NCI-H510A (cell line): ENCODE results near the gene GNAZ.

Experiments
- DNase-seq: peaks from one replicate; lab custom pipeline; 2025; lab: John Stamatoyannopoulos, UW

Gene GNAZ

DNA sequence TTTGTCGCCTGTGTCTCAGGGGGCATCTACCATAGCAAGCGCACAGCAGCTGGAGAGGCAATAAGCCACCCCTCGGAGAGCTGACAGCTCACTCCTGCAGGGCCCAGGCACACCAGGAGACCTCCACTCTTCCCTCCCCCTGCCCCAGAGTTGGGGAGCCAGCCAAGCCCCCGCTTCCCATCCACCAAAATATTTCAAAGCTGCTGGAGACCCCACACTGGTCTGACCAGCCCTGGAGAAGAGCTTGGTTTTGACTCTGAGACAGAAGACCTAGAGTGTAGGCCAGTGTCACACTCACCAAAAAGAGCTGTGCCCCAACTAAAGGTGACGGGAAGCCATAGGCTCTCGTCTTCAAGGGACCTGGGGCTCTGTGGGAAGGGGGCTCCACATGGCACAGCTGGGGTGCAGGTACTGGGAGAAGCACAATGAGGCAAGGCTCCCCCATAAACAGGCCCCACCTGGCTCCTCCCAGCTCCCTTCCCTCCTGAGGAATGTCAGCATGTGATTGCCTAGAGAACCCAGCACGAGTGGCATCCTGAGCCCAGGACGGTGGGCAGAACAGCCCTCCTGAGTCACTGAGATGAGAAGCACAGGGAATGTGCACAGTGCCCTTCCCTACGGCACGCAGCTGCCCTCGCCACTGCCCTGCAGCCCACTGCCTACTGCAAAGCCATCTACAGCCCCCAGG is 5.8 kb upstream of the GNAZ start:
- DNase-seq, result no peak

DNA sequence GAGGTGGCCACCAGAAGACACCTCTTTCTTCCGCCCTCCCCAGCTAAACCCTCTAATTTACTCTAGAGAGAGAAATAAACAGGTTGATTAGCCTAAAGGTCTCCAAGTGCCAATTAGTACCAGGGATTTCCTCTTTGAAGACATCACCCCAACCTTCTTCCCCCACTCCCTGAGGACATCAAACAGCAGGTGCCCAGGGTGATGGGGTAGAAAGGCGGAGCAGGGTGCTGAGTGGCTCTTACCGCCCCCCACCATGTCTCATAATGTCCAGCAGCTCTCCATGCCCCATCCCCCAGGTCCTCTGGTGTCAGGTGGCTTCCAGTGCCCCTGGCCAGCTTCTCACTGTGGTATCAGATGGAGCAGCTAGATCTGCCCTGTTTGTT is 5.3 kb upstream of the GNAZ start:
- no peak for DNase-seq

DNA sequence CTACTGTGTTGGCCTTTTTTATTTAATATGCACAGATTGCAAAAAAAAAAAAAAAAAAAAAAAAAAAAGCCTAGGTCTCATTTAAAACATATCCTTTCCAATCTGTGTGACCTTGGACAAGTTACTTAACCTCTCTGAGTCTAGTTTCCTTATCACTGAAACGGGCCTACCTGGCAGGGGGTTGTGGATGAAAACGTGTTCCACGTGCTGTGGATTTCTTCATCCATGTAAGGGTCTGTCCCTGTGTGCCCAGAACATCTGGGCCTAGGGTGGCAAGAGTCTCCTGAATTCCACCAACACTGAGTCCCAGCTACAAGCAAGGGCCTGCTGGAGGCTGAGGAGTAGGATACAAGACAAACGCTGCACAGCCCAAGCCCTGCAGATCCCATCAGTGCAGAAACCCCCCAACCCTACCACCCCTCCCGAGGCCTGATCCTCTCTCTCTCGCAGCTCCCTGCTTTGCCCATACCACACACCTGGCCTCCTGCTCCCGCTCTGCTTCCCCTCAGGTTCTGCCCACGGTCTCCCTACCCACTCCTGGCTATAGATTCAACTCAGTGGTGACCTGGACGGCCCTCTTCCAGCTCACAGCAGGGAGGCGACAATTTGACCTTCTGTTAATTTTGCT is 4.7 kb upstream of the GNAZ start:
- no peak for DNase-seq

- DNase-seq, result no peak
Measured at GRCh38 chr22:23066200-23067022, 3.9 kb upstream of the GNAZ start.

GRCh38 chr22:23067023-23067650 is 3.2 kb upstream of the GNAZ start:
- DNase-seq, result no peak

DNA sequence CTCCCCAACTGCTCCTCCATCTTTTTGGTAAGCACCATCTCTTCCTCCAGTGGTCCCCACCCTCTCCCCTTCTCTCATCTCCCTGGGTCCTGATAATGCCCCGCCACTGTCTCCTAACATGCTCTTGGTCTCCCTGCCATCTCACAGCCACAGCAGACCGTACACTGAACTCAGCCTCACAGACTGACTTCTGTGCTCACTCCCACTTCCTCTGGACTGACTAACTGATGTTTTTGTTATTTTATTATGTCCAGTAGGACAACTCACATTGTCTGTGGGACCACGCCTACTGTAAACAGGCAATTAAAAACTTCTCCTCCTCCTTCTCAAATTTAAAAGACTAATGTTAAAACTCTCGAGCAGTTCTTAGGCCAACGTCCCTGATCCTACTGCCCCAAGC is 2.6 kb upstream of the GNAZ start:
- no peak for DNase-seq

GRCh38 chr22:23068096-23068831 is 2.1 kb upstream of the GNAZ start:
- DNase-seq, result no peak

- no peak for DNase-seq
Measured at GRCh38 chr22:23068832-23069385, 1.4 kb upstream of the GNAZ start.

- peak; percentile 78 for DNase-seq
Measured at GRCh38 chr22:23069502-23070357, 589 bp upstream of the GNAZ start.

GRCh38 chr22:23071230-23072076 is 1.1 kb downstream of the GNAZ start:
- no peak for DNase-seq

DNA sequence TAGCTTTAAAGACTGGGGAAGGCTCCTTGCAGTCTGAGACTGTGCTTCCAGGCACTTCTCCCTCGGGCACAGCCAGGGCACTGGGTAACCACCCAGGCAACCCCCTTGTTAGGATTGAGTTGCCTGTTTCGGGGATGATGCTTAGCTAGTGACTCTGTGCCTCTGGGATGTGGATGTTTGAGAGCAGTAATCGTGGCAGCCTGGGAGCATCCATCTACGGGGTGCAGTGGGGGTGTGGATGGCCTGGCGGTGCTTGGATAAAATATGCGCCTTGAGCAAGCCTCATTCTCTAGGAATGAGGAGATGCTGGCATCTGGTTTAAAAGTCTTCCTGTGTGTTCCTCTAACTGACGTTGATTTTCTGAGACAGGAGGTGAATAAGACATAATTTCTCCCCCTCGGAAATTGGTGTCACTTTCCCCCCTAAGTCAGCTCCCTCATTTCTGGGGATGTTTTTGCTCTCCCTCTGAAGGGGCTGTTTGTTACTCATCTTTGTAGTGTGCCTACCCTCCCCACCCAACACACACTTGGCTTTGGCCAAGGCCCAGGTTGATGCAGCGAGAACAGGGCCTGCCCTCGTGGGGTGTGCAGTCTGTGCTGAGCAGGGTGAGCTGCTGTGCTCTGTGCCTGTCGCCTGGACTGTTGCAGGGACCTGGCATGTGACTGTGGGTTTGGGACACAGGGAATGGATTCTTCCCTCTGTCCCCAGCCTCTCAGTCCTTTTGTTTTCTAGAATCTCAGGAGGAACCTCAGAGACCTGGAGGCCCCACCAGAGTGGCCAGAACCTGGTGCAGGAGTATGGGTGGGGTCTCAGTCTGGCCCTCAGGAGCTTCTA is 2.0 kb downstream of the GNAZ start:
- DNase-seq, result no peak

DNA sequence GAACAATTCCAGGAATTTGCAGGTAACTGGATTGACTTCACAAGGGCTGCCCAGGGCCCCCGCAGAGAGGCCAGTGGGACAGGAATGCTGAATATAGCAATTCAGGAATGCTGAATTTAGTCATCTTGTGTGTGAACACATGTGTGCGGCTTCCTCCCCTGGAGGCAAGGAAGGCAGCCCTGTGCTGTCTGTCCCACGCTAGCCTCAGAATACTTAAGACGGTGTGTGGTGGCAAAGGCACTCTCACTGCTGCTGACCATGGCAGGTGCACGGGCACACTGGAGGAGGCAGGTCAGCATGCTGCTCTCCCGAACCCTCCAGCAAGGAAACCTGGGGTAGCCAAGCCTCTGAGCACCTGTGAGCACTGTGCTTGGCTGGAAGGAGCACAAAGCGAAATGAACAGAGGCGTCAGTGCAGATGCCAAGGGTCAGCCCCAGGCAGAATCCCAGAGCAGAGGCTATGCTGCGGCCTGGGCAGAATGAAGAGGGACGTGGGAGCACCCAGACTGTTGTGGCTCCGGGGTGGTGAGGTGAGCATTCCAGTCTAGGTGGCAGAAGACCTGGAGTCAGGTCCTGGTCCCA is 2.7 kb downstream of the GNAZ start:
- no peak for DNase-seq

GRCh38 chr22:23073526-23074229 is 3.4 kb downstream of the GNAZ start:
- no peak for DNase-seq

GRCh38 chr22:23074451-23074850 is 4.1 kb downstream of the GNAZ start:
- DNase-seq, result no peak

- no peak for DNase-seq
Measured at GRCh38 chr22:23075050-23075449, 4.7 kb downstream of the GNAZ start.

DNA sequence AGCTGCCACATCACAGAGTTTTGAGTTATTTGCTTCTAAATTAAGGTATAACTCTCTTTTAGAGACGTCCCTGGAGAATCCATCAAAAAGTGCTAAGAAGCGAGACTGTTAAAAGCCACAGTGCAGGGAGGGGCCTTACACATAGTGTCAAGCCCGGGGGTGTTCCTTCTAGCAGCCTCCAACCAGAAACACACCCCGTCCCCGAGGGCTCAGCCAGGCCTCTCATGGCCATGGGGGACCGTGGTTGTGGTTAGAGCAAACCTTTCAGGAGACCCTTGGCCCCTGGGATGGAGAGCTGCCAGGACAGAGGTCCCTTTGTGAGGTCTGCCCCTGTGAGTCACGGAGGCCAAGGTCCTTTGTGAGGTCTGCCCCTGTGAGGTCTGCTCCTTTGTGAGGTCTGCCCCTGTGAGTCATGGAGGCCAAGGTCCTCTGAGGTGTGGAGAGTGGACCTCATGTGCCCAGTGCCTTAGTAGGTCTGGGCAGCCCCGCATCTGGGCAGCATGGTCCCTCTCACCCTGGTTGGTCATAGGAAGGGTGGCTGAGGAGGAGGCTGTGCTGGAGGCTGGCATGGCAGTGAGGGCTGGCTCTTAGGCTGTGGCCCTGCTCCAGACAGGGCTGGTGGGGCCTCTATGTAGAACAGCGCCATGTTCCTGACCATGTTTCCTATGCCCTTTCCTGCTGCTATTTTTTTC is 5.4 kb downstream of the GNAZ start:
- DNase-seq, result no peak

GRCh38 chr22:23076896-23077572 is 6.7 kb downstream of the GNAZ start:
- DNase-seq, result no peak
